Suprapubic skin (tissue), 4 donors: ENCODE measurements around the gene DNAAF8.

Source experiments
- CTCF ChIP-seq, 2 donors: fragments of 200-600 bp in 1 of 2; fragments of 450-650 bp in 1 of 2; sonication (generic) in 1 of 2; IDR thresholded peaks; one replicate each; pipeline ENCODE4 v1.5.1; 2016 to 2019; ENCODE audit warnings: antibody characterized with exemption in 2 of 2, mild to moderate bottlenecking in 1 of 2, moderate library complexity in 1 of 2
- POLR2A ChIP-seq, 2 donors: fragments of 450-650 bp; IDR thresholded peaks; one replicate each; pipeline ENCODE4 v1.6.1; 2017; ENCODE audit warnings: antibody characterized with exemption in 2 of 2, mild to moderate bottlenecking in 2 of 2, moderate library complexity in 2 of 2
- POLR2AphosphoS5 ChIP-seq, 3 donors: sonication (generic); formaldehyde crosslinking; IDR thresholded peaks; one replicate each; pipeline ENCODE4 v1.6.1; 2017; ENCODE audit warnings: antibody characterized with exemption in 3 of 3

GRCh38 chr16:4792951-4793513, 58.7 kb downstream of the DNAAF8 start:
- TF ChIP-seq CTCF (IDR thresholded peaks at IDR 0.05) = no peak
- no peak for TF ChIP-seq POLR2A (IDR thresholded peaks at IDR 0.05)
- no peak for TF ChIP-seq POLR2AphosphoS5 (IDR thresholded peaks at IDR 0.05)
